Activated naive CD8-positive, alpha-beta T cell treated with anti-CD3 and anti-CD28 coated beads, Interleukin-2, amount 50 U/mL, for 24 hours (primary cell): ENCODE results near the gene PSEN2.
"Not testable (repeated sequence)": the region's sequence is repeated elsewhere in the genome, so short reads cannot be mapped to it uniquely, and the experiment has no call there.

ENCODE experiments used
- ATAC-seq: fragments of 150-1000 bp; cut with Tn5 transposase; one replicate; pipeline ENCODE4 v1.10.0; 2021
- DNase-seq: peaks from one replicate; pipeline ENCODE4 v3.0.0; 2021
- H3K27ac Mint-ChIP-seq: one replicate; pipeline ENCODE4 v1.8.0; 2021; ENCODE audit warnings: mild to moderate bottlenecking, mixed read lengths
- H3K27me3 Mint-ChIP-seq: one replicate; pipeline ENCODE4 v1.8.0; 2021; ENCODE audit warnings: mixed read lengths
- H3K36me3 Mint-ChIP-seq: one replicate; pipeline ENCODE4 v1.8.0; 2021; ENCODE audit warnings: low read depth, mixed read lengths
- H3K4me1 Mint-ChIP-seq: one replicate; pipeline ENCODE4 v1.8.0; 2021; ENCODE audit warnings: mixed read lengths
- H3K4me3 Mint-ChIP-seq: one replicate; pipeline ENCODE4 v1.8.0; 2021; ENCODE audit warnings: mild to moderate bottlenecking, moderate library complexity, mixed read lengths
- H3K9me3 Mint-ChIP-seq: one replicate; pipeline ENCODE4 v1.8.0; 2021; ENCODE audit warnings: mixed read lengths

PSEN2 gene

DNA sequence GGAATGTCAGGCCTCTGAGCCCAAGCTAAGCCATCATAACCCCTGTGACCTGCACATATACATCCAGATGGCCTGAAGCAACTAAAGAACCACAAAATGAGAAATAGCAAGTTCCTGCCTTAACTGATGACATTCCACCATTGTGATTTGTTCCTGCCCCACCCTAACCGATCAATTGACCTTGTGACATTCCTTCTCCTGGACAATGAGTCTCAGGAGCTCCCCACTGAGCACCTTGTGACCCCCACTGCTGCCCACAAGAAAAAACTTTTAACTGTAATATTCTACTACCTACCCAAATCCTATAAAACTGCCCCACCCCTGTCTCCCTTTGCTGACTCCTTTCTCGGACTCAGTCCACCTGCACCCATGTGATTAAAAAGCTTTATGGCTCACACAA lies 32.5 kb upstream of the PSEN2 start:
- H3K4me1 Mint-ChIP-seq, H3K27ac Mint-ChIP-seq, ATAC-seq, H3K9me3 Mint-ChIP-seq, H3K36me3 Mint-ChIP-seq, H3K4me3 Mint-ChIP-seq, H3K27me3 Mint-ChIP-seq, DNase-seq: not testable (repeated sequence)

DNA sequence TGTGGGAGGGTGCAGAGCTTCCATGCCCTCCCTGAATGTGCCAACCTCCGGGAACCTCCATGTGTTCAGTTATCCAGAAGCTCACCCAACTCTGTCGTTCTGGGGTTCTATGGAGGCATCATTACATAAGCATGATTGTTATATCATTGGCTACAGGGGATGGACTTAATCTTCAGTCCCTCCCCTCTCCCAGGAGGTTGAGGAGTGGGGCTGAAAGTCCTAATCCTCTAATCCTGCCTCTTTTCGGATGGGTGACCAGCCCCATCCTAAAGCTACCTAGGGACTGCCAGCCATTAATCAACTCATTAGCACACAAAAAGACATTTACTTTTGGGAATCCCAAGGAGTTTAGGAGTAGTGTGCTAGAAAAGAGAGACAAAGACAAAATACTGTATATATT lies 32.0 kb upstream of the PSEN2 start:
- Mint-ChIP-seq H3K9me3 (no peaks in the 10 kb centered on the region), H3K4me1 (no peaks in the 10 kb centered on the region), H3K27me3 (no peaks in the 10 kb centered on the region), H3K36me3 (no peaks in the 10 kb centered on the region), H3K27ac (no peak overlapping the region), H3K4me3 (no peak overlapping the region)
- no peak for DNase-seq
- no peak for ATAC-seq

GRCh38 chr1:226845624-226846023 lies 24.8 kb upstream of the PSEN2 start:
- no peak overlapping the region for H3K27ac Mint-ChIP-seq
- no peaks in the 10 kb centered on the region for H3K9me3 Mint-ChIP-seq
- no peaks in the 10 kb centered on the region for H3K4me1 Mint-ChIP-seq
- no peak for ATAC-seq
- H3K36me3 Mint-ChIP-seq: no peaks in the 10 kb centered on the region
- no peak for DNase-seq
- H3K27me3 Mint-ChIP-seq: no peaks in the 10 kb centered on the region
- H3K4me3 Mint-ChIP-seq: no peak overlapping the region

- Mint-ChIP-seq H3K9me3 (no peaks in the 10 kb centered on the region), H3K4me3 (no peak overlapping the region), H3K4me1 (no peaks in the 10 kb centered on the region), H3K27ac (no peak overlapping the region), H3K27me3 (no peaks in the 10 kb centered on the region), H3K36me3 (no peaks in the 10 kb centered on the region)
- no peak for DNase-seq
- no peak for ATAC-seq
These were observed 23.6 kb upstream of the PSEN2 start for GRCh38 chr1:226846786-226847185.

DNA sequence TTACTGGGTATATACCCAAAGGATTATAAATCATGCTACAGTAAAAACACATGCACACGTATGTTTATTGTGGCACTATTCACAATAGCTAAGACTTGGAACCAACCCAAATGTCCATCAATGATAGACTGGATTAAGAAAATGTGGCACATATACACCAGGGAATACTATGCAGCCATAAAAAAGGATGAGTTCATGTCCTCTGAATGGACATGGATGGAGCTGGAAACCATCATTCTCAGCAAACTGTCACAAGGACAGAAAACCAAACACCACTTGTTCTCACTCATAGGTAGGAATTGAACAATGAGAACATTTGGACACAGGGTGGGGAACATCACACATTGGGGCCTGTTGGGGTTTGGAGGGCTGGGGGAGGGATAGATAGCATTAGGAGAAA lies 15.9 kb upstream of the PSEN2 start:
- H3K27me3 Mint-ChIP-seq, H3K4me1 Mint-ChIP-seq, H3K36me3 Mint-ChIP-seq, H3K27ac Mint-ChIP-seq, ATAC-seq, H3K4me3 Mint-ChIP-seq, H3K9me3 Mint-ChIP-seq, DNase-seq: not testable (repeated sequence)

- H3K4me3 Mint-ChIP-seq: no peak overlapping the region
These were observed 7.5 kb upstream of the PSEN2 start for GRCh38 chr1:226862890-226863289.

DNA sequence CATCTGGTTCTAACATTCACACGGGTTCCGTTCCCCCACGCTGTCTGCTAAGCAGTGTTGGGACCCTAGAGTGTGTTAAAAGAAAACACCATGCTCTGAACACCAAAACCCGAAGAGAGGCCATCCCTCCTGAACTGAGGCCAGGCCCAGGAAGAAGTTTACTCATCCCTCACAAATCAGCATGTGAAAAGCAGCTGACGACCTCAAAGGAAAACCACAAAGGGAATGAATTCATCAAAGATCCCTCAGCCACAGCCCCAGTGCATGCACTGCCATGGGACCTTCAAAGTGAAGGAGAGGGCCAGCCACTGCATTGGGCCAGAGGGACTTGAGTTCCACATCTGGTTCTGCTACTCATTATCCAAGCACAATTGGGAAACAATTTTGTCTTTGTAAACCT lies 7.0 kb upstream of the PSEN2 start:
- DNase-seq (no peak), ATAC-seq (peak; percentile 77)
- Mint-ChIP-seq H3K9me3 (no peaks in the 10 kb centered on the region), H3K4me3 (no peak overlapping the region), H3K36me3 (no peaks in the 10 kb centered on the region), H3K27me3 (peaks cover 17% of the 10 kb centered on the region), H3K4me1 (peaks cover 10% of the 10 kb centered on the region), H3K27ac (no peak overlapping the region)

More at GRCh38 chr1:226862890-226863289, 7.5 kb upstream of the PSEN2 start:
- Mint-ChIP-seq H3K4me1 (peaks cover 10% of the 10 kb centered on the region), H3K27me3 (peaks cover 15% of the 10 kb centered on the region), H3K9me3 (no peaks in the 10 kb centered on the region), H3K36me3 (no peaks in the 10 kb centered on the region), H3K27ac (no peak overlapping the region)
- no peak for ATAC-seq
- DNase-seq: no peak

DNA sequence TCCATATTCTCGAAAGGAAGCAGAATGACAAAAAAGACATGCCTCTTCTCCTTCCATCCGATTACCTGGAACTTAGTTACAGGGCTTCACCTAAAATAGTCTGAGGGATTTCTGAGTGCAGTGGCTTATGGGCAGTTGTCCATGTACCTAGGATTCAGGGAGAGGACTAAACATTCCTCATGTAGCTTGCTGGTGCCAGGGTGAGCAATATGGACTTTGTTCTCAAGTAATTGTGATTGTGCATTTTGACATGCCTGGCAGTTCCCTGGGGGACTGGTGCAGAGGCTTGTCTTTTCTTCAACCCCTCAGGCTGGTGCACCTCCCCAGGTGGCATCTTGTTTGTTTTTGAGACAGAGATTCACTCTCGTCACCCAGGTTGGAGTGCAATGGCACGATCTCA lies 6.1 kb upstream of the PSEN2 start:
- no peak for ATAC-seq
- Mint-ChIP-seq H3K9me3 (no peaks in the 10 kb centered on the region), H3K27me3 (peaks cover 22% of the 10 kb centered on the region), H3K36me3 (no peaks in the 10 kb centered on the region), H3K27ac (no peak overlapping the region), H3K4me3 (no peak overlapping the region), H3K4me1 (peaks cover 10% of the 10 kb centered on the region)
- no peak for DNase-seq

GRCh38 chr1:226865590-226865989 lies 4.8 kb upstream of the PSEN2 start:
- ATAC-seq: no peak

DNA sequence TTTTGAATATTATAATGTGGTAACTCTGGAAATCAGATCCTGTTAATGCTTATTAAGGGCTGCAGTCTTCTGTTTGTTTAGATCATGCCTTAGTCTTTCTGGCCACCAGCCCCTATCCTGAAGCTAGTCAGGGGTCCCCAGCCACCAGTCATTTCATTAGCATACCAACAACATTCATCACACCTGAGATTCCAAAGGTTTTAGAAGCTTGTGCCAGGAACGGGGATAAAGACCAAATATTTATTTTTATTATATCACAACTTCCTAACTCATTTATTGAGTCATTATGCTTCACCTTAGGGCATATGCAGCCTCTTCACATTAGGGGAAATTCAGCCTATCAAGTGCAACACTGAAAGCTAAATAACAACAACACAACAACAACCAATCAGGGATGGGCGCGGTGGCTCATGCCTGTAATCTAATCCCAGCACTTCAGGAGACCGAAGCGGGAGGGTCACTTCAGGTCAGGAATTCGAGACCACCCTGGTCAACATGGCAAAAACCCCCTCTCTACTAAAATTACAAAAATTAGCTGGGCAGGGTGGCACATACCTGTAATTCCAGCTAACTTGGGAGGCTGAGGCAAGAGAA lies 2.9 kb upstream of the PSEN2 start:
- no peaks in the 10 kb centered on the region for H3K36me3 Mint-ChIP-seq
- DNase-seq: no peak
- no peak overlapping the region for H3K27ac Mint-ChIP-seq
- H3K4me3 Mint-ChIP-seq: no peak overlapping the region
- no peaks in the 10 kb centered on the region for H3K9me3 Mint-ChIP-seq
- H3K4me1 Mint-ChIP-seq: peaks cover 21% of the 10 kb centered on the region
- H3K27me3 Mint-ChIP-seq: peaks cover 32% of the 10 kb centered on the region
- no peak for ATAC-seq

More at GRCh38 chr1:226865590-226865989, 4.8 kb upstream of the PSEN2 start:
- Mint-ChIP-seq H3K9me3 (no peaks in the 10 kb centered on the region), H3K27me3 (peaks cover 27% of the 10 kb centered on the region), H3K4me3 (no peak overlapping the region), H3K27ac (no peak overlapping the region), H3K4me1 (peaks cover 14% of the 10 kb centered on the region), H3K36me3 (no peaks in the 10 kb centered on the region)
- no peak for DNase-seq

- H3K4me3 Mint-ChIP-seq: no peak overlapping the region
- H3K27me3 Mint-ChIP-seq: peaks cover 31% of the 10 kb centered on the region
- H3K4me1 Mint-ChIP-seq: peaks cover 12% of the 10 kb centered on the region
- H3K9me3 Mint-ChIP-seq: no peaks in the 10 kb centered on the region
- no peaks in the 10 kb centered on the region for H3K36me3 Mint-ChIP-seq
- DNase-seq (no peak), ATAC-seq (no peak)
- no peak overlapping the region for H3K27ac Mint-ChIP-seq
These were observed 1.7 kb upstream of the PSEN2 start for GRCh38 chr1:226868726-226869125.

DNA sequence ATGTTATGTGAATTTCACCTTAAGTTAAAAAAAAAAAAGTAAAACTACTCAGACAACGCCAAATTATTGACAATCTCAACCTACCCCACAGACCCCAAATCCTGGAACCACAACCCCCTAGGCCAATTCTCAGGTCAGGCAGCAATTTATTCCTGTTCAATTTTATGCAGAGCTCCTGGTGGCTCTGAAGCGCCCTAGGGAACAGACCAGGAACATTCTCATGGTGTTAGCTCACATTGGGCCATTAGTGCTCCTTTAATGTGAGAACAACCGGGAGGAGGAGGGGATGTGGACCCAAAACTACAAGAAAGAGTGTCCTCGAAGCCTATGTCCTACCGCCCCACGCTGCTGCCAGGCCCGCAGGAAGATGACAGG lies 403 bp upstream of the PSEN2 start:
- Mint-ChIP-seq H3K4me1 (peaks cover 11% of the 10 kb centered on the region), H3K4me3 (peak overlapping the region; percentile 73), H3K27me3 (peaks cover 28% of the 10 kb centered on the region), H3K9me3 (no peaks in the 10 kb centered on the region), H3K36me3 (no peaks in the 10 kb centered on the region), H3K27ac (no peak overlapping the region)
- no peak for ATAC-seq
- no peak for DNase-seq

DNA sequence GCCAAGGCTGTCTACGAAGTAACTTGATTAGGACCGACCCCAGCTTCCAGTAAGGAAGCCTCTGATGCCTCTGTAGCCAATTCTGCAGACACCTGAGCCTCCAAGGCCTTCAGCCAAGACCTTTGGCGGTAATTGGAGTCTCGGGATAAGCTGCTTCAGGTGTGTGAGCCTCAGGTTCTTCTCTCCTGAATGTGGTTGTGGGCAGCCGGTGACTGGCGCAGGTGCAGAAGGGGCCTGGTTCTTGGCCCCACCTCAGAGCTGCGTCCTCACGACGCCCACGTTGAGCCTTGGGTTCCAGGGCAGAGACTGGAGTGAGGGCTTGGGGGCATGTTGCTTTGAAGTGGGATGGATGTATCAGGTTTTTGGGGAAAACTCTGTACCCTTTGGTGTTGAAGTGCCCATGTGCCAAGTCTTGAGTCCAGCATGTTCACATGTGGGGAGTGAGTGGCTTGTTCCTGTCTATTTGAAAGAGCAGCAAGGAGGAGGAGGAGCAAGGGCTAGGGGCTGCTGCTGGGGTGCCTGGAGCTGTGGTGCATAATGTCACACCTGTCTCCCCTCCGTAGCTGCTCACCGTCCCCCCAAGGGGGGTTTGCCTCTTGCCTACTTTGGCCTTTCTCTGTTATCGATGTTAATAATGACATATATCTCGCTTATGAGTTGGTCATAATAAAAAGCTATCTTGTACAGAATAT lies 1.4 kb downstream of the PSEN2 start:
- Mint-ChIP-seq H3K27ac (no peak overlapping the region), H3K36me3 (no peaks in the 10 kb centered on the region), H3K4me1 (peaks cover 11% of the 10 kb centered on the region), H3K4me3 (peak overlapping the region; percentile 72), H3K9me3 (no peaks in the 10 kb centered on the region), H3K27me3 (peaks cover 24% of the 10 kb centered on the region)
- DNase-seq (no peak), ATAC-seq (no peak)

GRCh38 chr1:226872437-226872836 lies 2.0 kb downstream of the PSEN2 start:
- no peak overlapping the region for H3K4me3 Mint-ChIP-seq

DNA sequence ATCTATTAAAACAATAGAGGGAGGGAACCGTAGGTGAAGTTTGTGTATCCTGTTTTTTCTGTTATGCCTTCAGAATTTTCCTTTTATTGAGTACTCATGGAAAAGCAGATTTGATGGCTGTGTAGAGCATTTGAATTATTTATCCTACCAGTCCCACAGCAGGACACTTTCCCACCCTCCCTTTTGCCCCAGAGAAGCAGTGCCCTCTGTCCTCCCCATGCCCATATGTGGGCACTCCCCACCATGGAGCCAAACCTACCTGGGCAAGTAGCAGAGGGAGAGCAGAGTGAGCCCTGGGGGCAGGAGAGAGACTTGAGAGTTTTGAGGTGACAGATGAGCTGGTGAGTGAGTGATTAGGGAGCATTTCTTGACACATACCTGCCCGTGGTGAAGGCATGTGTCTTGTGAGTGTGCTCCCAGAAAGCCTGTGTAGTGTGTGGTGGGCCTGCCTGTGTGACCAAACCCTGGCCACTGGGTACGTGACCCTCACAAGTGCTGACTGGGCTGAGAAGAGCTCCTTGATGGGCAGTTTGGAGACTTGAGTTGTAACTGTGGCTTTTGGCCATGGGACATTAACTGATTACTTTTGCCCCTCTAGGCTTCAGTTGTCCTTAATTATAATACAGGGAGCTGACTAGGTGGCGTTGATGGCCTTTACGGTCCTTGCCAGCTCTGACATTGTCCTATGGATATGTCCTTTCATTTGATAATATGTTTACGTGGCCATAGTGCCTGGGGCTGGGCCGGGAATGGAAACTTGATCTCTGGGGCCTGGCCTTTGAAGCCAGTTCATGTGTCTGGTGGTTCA lies 3.6 kb downstream of the PSEN2 start:
- ATAC-seq (no peak), DNase-seq (no peak)
- Mint-ChIP-seq H3K4me3 (no peak overlapping the region), H3K27ac (peak overlapping the region; percentile 33), H3K36me3 (no peaks in the 10 kb centered on the region), H3K9me3 (no peaks in the 10 kb centered on the region), H3K27me3 (peaks cover 12% of the 10 kb centered on the region), H3K4me1 (peaks cover 11% of the 10 kb centered on the region)

More at GRCh38 chr1:226872437-226872836, 2.0 kb downstream of the PSEN2 start:
- no peak overlapping the region for H3K27ac Mint-ChIP-seq
- peaks cover 23% of the 10 kb centered on the region for H3K27me3 Mint-ChIP-seq
- no peaks in the 10 kb centered on the region for H3K9me3 Mint-ChIP-seq
- ATAC-seq (no peak), DNase-seq (no peak)
- H3K4me1 Mint-ChIP-seq: peaks cover 11% of the 10 kb centered on the region
- no peaks in the 10 kb centered on the region for H3K36me3 Mint-ChIP-seq
